Measurements from ENCODE around the gene HDAC8. TPM values are rescaled to one million over a fixed set of nuclear protein-coding genes. Genes with fewer than 3 reads are reported as not detected.

HDAC8 gene
- total and polyA plus RNA-seq, 9 of the 15 experiments (the other 6 are each of a cell fraction or from before 2014, with no cell fraction given): 18.9 to 53.8 (median 28.7) TPM

DNA sequence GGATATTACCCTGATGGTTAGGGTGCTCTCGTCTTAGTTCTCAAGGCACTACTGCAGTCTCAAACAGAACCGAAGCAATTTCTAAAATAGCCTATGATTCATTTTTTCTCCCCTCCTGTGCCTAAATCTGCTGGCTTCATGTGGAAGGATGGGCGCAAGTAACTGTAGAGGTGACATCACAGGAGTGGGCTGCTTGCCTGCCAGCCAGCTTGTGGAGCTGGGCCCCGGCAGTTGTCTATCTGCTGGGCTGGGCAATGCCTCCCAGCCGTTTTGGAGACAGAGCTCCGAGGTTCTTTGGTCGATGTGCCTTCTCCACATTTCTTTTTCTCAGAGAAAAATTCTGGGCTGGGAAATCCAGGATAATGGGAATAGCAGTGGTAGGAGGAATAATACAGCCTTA is 232.6 kb downstream of the HDAC8 start:
- Histone ChIP-seq H3K9ac (ENCODE audit: insufficient read depth in 1 of 2, low read depth in 2 of 2, low read length in 2 of 2) (no peak overlapping the region), H3K9me1 (ENCODE audit: control insufficient read depth, insufficient read depth, low read length) (no peaks in the 10 kb centered on the region), H3K79me2 (ENCODE audit: control insufficient read depth, insufficient read depth, low read length) (no peaks in the 10 kb centered on the region), H2AFZ (ENCODE audit: low read depth, low read length) (no peak overlapping the region), H3K4me1 (replicated peaks in 1 of 2; ENCODE audit: control insufficient read depth in 2 of 2, insufficient read depth in 2 of 2, low read length in 2 of 2) (no peaks in the 10 kb centered on the region; a peak in 1 of 5 replicates), H4K20me1 (replicated peaks; ENCODE audit: control insufficient read depth, insufficient read depth, low read length) (no peaks in the 10 kb centered on the region), H3K27me3 (ENCODE audit: control insufficient read depth in 2 of 2, insufficient read depth in 2 of 2, low read length in 2 of 2) (no peaks in the 10 kb centered on the region), H3K4me2 (ENCODE audit: insufficient read depth, low read length) (no peak overlapping the region), H3K36me3 (ENCODE audit: control insufficient read depth, insufficient read depth, low read length) (no peaks in the 10 kb centered on the region), H3K9me3 (replicated peaks; ENCODE audit: control insufficient read depth, insufficient read depth, low read depth, low read length) (no peaks in the 10 kb centered on the region), H3K27ac (ENCODE audit: extremely low read depth, low read depth, low read length) (no peak overlapping the region), H3K4me3 (no peak overlapping the region)
- CTCF ChIA-PET (ENCODE audit: low intra/inter-chr PET ratio): no interaction called here
- POLR2A ChIA-PET: no interaction called here
- in situ Hi-C loops (cut with MboI): no loop called here
- DNase-seq (ENCODE audit: extremely low read depth in 1 of 4, low spot score in 3 of 4) (no peak), ATAC-seq (no peak), FAIRE-seq (no peak)
- no TSS peak for BruUV-seq (replicated peaks)
- 48% methylated on average over 7 of the region's 7 CpGs for WGBS (ENCODE audit: insufficient coverage, low coverage, missing lambda C conversion rate)
- intact Hi-C loops (cut with micrococcal nuclease): no loop called here
- no peak for TF ChIP-seq KAT8 (IDR thresholded peaks at IDR 0.05; ENCODE audit: low read depth)
- TF ChIP-seq, protein P1, sequence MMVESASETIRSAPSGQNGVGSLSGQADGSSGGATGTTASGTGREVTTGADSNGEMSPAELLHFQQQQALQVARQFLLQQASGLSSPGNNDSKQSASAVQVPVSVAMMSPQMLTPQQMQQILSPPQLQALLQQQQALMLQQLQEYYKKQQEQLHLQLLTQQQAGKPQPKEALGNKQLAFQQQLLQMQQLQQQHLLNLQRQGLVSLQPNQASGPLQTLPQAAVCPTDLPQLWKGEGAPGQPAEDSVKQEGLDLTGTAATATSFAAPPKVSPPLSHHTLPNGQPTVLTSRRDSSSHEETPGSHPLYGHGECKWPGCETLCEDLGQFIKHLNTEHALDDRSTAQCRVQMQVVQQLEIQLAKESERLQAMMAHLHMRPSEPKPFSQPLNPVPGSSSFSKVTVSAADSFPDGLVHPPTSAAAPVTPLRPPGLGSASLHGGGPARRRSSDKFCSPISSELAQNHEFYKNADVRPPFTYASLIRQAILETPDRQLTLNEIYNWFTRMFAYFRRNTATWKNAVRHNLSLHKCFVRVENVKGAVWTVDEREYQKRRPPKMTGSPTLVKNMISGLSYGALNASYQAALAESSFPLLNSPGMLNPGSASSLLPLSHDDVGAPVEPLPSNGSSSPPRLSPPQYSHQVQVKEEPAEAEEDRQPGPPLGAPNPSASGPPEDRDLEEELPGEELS (CRISPR knock-in tag; IDR thresholded peaks at IDR 0.05; ENCODE audit: borderline replicate concordance): no peak
- TF ChIP-seq, protein P2, sequence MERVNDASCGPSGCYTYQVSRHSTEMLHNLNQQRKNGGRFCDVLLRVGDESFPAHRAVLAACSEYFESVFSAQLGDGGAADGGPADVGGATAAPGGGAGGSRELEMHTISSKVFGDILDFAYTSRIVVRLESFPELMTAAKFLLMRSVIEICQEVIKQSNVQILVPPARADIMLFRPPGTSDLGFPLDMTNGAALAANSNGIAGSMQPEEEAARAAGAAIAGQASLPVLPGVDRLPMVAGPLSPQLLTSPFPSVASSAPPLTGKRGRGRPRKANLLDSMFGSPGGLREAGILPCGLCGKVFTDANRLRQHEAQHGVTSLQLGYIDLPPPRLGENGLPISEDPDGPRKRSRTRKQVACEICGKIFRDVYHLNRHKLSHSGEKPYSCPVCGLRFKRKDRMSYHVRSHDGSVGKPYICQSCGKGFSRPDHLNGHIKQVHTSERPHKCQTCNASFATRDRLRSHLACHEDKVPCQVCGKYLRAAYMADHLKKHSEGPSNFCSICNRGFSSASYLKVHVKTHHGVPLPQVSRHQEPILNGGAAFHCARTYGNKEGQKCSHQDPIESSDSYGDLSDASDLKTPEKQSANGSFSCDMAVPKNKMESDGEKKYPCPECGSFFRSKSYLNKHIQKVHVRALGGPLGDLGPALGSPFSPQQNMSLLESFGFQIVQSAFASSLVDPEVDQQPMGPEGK (CRISPR knock-in tag; IDR thresholded peaks at IDR 0.05; ENCODE audit: borderline replicate concordance): no peak
- TF ChIP-seq HDAC6 (IDR thresholded peaks at IDR 0.05; ENCODE audit: low read depth, low read length): no peak
- TF ChIP-seq RFX5 (IDR thresholded peaks at IDR 0.05; ENCODE audit: low read depth, low read length): no peak
- TF ChIP-seq, protein P3, sequence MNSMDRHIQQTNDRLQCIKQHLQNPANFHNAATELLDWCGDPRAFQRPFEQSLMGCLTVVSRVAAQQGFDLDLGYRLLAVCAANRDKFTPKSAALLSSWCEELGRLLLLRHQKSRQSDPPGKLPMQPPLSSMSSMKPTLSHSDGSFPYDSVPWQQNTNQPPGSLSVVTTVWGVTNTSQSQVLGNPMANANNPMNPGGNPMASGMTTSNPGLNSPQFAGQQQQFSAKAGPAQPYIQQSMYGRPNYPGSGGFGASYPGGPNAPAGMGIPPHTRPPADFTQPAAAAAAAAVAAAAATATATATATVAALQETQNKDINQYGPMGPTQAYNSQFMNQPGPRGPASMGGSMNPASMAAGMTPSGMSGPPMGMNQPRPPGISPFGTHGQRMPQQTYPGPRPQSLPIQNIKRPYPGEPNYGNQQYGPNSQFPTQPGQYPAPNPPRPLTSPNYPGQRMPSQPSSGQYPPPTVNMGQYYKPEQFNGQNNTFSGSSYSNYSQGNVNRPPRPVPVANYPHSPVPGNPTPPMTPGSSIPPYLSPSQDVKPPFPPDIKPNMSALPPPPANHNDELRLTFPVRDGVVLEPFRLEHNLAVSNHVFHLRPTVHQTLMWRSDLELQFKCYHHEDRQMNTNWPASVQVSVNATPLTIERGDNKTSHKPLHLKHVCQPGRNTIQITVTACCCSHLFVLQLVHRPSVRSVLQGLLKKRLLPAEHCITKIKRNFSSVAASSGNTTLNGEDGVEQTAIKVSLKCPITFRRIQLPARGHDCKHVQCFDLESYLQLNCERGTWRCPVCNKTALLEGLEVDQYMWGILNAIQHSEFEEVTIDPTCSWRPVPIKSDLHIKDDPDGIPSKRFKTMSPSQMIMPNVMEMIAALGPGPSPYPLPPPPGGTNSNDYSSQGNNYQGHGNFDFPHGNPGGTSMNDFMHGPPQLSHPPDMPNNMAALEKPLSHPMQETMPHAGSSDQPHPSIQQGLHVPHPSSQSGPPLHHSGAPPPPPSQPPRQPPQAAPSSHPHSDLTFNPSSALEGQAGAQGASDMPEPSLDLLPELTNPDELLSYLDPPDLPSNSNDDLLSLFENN (IDR thresholded peaks at IDR 0.05; ENCODE audit: low read depth in 2 of 2, low read length in 2 of 2): no peak
- TF ChIP-seq TCF7 (IDR thresholded peaks at IDR 0.05; ENCODE audit: borderline replicate concordance): no peak
- TF ChIP-seq ZNF133 (CRISPR knock-in tag; IDR thresholded peaks at IDR 0.05): no peak
- TF ChIP-seq CEBPB (tag; IDR thresholded peaks at IDR 0.05): no peak
- TF ChIP-seq SMC3 (conservative IDR thresholded peaks at IDR 0.05; ENCODE audit: insufficient read depth, low read depth, low read length): no peak
- TF ChIP-seq MIER1 (IDR thresholded peaks at IDR 0.05; ENCODE audit: low read depth): no peak
- no peak for TF ChIP-seq MTA3 (IDR thresholded peaks at IDR 0.05; ENCODE audit: borderline replicate concordance)
- no peak for TF ChIP-seq PRMT5 (CRISPR knock-in tag; IDR thresholded peaks at IDR 0.05)
- no peak for TF ChIP-seq PTRF (tag; IDR thresholded peaks at IDR 0.05)
- TF ChIP-seq, protein P4, sequence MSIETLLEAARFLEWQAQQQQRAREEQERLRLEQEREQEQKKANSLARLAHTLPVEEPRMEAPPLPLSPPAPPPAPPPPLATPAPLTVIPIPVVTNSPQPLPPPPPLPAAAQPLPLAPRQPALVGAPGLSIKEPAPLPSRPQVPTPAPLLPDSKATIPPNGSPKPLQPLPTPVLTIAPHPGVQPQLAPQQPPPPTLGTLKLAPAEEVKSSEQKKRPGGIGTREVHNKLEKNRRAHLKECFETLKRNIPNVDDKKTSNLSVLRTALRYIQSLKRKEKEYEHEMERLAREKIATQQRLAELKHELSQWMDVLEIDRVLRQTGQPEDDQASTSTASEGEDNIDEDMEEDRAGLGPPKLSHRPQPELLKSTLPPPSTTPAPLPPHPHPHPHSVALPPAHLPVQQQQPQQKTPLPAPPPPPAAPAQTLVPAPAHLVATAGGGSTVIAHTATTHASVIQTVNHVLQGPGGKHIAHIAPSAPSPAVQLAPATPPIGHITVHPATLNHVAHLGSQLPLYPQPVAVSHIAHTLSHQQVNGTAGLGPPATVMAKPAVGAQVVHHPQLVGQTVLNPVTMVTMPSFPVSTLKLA (conservative IDR thresholded peaks at IDR 0.05): no peak
